CD8-positive, alpha-beta memory T cell (primary cell): ENCODE results near the gene ACADS. TPM values are rescaled to one million over a fixed set of nuclear protein-coding genes. Genes with fewer than 3 reads are reported as not detected.

Experiments used
- CTCF ChIA-PET: fragments of 350-600 bp; sonication (Branson Sonifier 250); formaldehyde crosslinking; loops from one replicate; lab custom pipeline; 2021; ENCODE audit warnings: antibody characterized with exemption; lab: Charles Lee
- POLR2A ChIA-PET: fragments of 350-600 bp; sonication (Branson Sonifier 250); formaldehyde crosslinking; loops from one replicate; lab custom pipeline; 2021; ENCODE audit warnings: antibody characterized with exemption; lab: Charles Lee
- DNase-seq, 5 donors: peaks; one replicate each; pipeline versions ENCODE4 v3.0.0 to v3.0.0-alpha.2; 2020 to 2022; ENCODE audit warnings: mixed read lengths in 1 of 5
- H3K27ac ChIP-seq: one replicate; pipeline ENCODE4 v1.7.0; 2013; ENCODE audit warnings: low read depth, mild to moderate bottlenecking, low read length, moderate library complexity
- H3K27me3 ChIP-seq: 2 replicates; pipeline ENCODE4 v1.7.0; 2013; ENCODE audit warnings: low read length, mild to moderate bottlenecking; ENCODE audit not compliant: insufficient read depth, poor library complexity, severe bottlenecking
- H3K36me3 ChIP-seq: 2 replicates; pipeline ENCODE4 v1.7.0; 2013; ENCODE audit warnings: mild to moderate bottlenecking, low read length, moderate library complexity; ENCODE audit not compliant: insufficient read depth
- H3K4me1 ChIP-seq: 2 replicates; pipeline ENCODE4 v1.7.0; 2013; ENCODE audit warnings: mild to moderate bottlenecking, low read length, moderate library complexity; ENCODE audit not compliant: insufficient read depth
- H3K4me3 ChIP-seq: 2 replicates; pipeline ENCODE4 v1.7.0; 2013; ENCODE audit warnings: mild to moderate bottlenecking, low read length
- H3K9me3 ChIP-seq: 2 replicates; pipeline ENCODE4 v1.7.0; 2013; ENCODE audit warnings: mild to moderate bottlenecking, low read length
- H3K27ac Mint-ChIP-seq, 8 donors: one replicate each; pipeline ENCODE4 v1.8.0; 2020 to 2021; ENCODE audit warnings: mixed read lengths in 8 of 8, mild to moderate bottlenecking in 6 of 8, inconsistent platforms in 3 of 8, moderate library complexity in 3 of 8
- H3K27me3 Mint-ChIP-seq, 2 donors: one replicate each; pipeline ENCODE4 v1.8.0; 2020 to 2021; ENCODE audit warnings: mixed read lengths in 2 of 2, mild to moderate bottlenecking in 1 of 2, moderate library complexity in 1 of 2
- H3K36me3 Mint-ChIP-seq, 3 donors: one replicate each; pipeline ENCODE4 v1.8.0; 2020 to 2021; ENCODE audit warnings: mixed read lengths in 3 of 3, inconsistent platforms in 1 of 3, mild to moderate bottlenecking in 1 of 3
- H3K4me1 Mint-ChIP-seq, 3 donors: one replicate each; pipeline ENCODE4 v1.8.0; 2020 to 2021; ENCODE audit warnings: mixed read lengths in 3 of 3, inconsistent platforms in 1 of 3, mild to moderate bottlenecking in 1 of 3
- H3K4me3 Mint-ChIP-seq, 7 donors: one replicate each; pipeline ENCODE4 v1.8.0; 2020 to 2021; ENCODE audit warnings: mixed read lengths in 7 of 7, mild to moderate bottlenecking in 6 of 7, moderate library complexity in 4 of 7, inconsistent platforms in 2 of 7
- H3K9me3 Mint-ChIP-seq, 5 donors: one replicate each; pipeline ENCODE4 v1.8.0; 2020 to 2022; ENCODE audit warnings: mixed read lengths in 5 of 5, mild to moderate bottlenecking in 3 of 5, moderate library complexity in 2 of 5, inconsistent platforms in 1 of 5
- polyA plus RNA-seq: library from polyadenylated mRNA; unstranded; fragments of 300-500 nt; fragmentation: Illumina TruSeq; gene quantifications from one replicate; pipeline ENCODE4 v1.2.3, GENCODE V29; 2021
- total RNA-seq, 2 experiments: library from RNA; stranded (reverse); gene quantifications; one replicate each; pipeline ENCODE4 v1.2.3, GENCODE V29; 2021

ACADS gene
- total and polyA plus RNA-seq, 3 experiments from 2014 or later = 11.2 to 19.7 (median 12.1) TPM

GRCh38 chr12:120702637-120703036 lies 23.0 kb upstream of the ACADS start:
- Histone ChIP-seq H3K36me3 (peaks cover 26% of the 10 kb centered on the region), H3K4me1 (no peaks in the 10 kb centered on the region), H3K27me3 (no peaks in the 10 kb centered on the region), H3K9me3 (no peaks in the 10 kb centered on the region), H3K27ac (no peak overlapping the region), H3K4me3 (no peak overlapping the region)
- Mint-ChIP-seq H3K4me1 (no peaks in the 10 kb centered on the region), H3K36me3 (peaks cover 0 to 58% (median 11%) of the 10 kb centered on the region in 3 donors), H3K27me3 (peaks cover 0 to 2% of the 10 kb centered on the region in 2 donors), H3K9me3 (no peaks in the 10 kb centered on the region), H3K27ac (peak overlapping the region in 2 of 8 donors; percentile 65 to 67), H3K4me3 (no peak overlapping the region)
- ChIA-PET POLR2A (no interaction called here), CTCF (no interaction called here)
- DNase-seq = no peak

- H3K27me3 Mint-ChIP-seq = peaks cover 0 to 2% of the 10 kb centered on the region in 2 donors
- H3K27me3 ChIP-seq = no peaks in the 10 kb centered on the region
- H3K9me3 ChIP-seq = no peaks in the 10 kb centered on the region
- H3K4me1 ChIP-seq = no peaks in the 10 kb centered on the region
- no peak overlapping the region for H3K4me3 ChIP-seq
- no peaks in the 10 kb centered on the region for H3K9me3 Mint-ChIP-seq
- DNase-seq = no peak
- H3K4me1 Mint-ChIP-seq = peaks cover 0 to under 1% (median under 1%) of the 10 kb centered on the region in 3 donors
- H3K27ac Mint-ChIP-seq = peak overlapping the region in 2 of 8 donors; percentile 78 to 83
- ChIA-PET CTCF (no interaction called here), POLR2A (no interaction called here)
- H3K36me3 Mint-ChIP-seq = peaks cover 0 to 50% (median 11%) of the 10 kb centered on the region in 3 donors
- H3K27ac ChIP-seq = no peak overlapping the region
- peaks cover 19% of the 10 kb centered on the region for H3K36me3 ChIP-seq
- no peak overlapping the region for H3K4me3 Mint-ChIP-seq
These were observed 22.2 kb upstream of the ACADS start for GRCh38 chr12:120703311-120703942.

- ChIA-PET CTCF (no interaction called here), POLR2A (no interaction called here)
- Mint-ChIP-seq H3K27ac (no peak overlapping the region), H3K9me3 (no peaks in the 10 kb centered on the region), H3K4me3 (no peak overlapping the region), H3K36me3 (peaks cover 0 to 32% (median 4%) of the 10 kb centered on the region in 3 donors), H3K27me3 (peaks cover 0 to 2% of the 10 kb centered on the region in 2 donors), H3K4me1 (peaks cover 11 to 15% (median 11%) of the 10 kb centered on the region in 3 donors)
- no peak overlapping the region for H3K4me3 ChIP-seq
- H3K4me1 ChIP-seq = peaks cover 8% of the 10 kb centered on the region
- peaks cover 13% of the 10 kb centered on the region for H3K36me3 ChIP-seq
- no peak for DNase-seq
- H3K9me3 ChIP-seq = no peaks in the 10 kb centered on the region
- H3K27me3 ChIP-seq = no peaks in the 10 kb centered on the region
- H3K27ac ChIP-seq = no peak overlapping the region
These were observed 20.0 kb upstream of the ACADS start for GRCh38 chr12:120705618-120706017.

- POLR2A ChIA-PET = no interaction called here
- Mint-ChIP-seq H3K9me3 (no peaks in the 10 kb centered on the region), H3K27ac (no peak overlapping the region)
These were observed 19.6 kb upstream of the ACADS start for GRCh38 chr12:120706029-120706428.

GRCh38 chr12:120708651-120709050 lies 17.0 kb upstream of the ACADS start:
- no peak overlapping the region for H3K4me3 ChIP-seq
- peak overlapping the region in 7 of 8 donors; percentile 18 to 92 (median 69) for H3K27ac Mint-ChIP-seq
- H3K4me3 Mint-ChIP-seq = peak overlapping the region in 6 of 7 donors; percentile 18 to 97 (median 57)
- no peaks in the 10 kb centered on the region for H3K9me3 Mint-ChIP-seq
- peaks cover 0 to 1% of the 10 kb centered on the region in 2 donors for H3K27me3 Mint-ChIP-seq
- H3K4me1 Mint-ChIP-seq = peaks cover 31 to 43% (median 32%) of the 10 kb centered on the region in 3 donors
- ChIA-PET POLR2A (no interaction called here), CTCF (interaction anchor here (0.6 to 4.3 kb wide), 3 partner anchors 21 to 341 kb away, joined by 3 to 26 read pairs (median 4); no protein-coding TSS in a partner anchor)
- H3K4me1 ChIP-seq = peaks cover 21% of the 10 kb centered on the region
- H3K27ac ChIP-seq = no peak overlapping the region
- no peaks in the 10 kb centered on the region for H3K27me3 ChIP-seq
- no peaks in the 10 kb centered on the region for H3K9me3 ChIP-seq
- peak in 1 of 5 donors; percentile 6 for DNase-seq
- H3K36me3 Mint-ChIP-seq = peaks cover 0 to 14% (median under 1%) of the 10 kb centered on the region in 3 donors
- no peaks in the 10 kb centered on the region for H3K36me3 ChIP-seq

More at GRCh38 chr12:120706029-120706428, 19.6 kb upstream of the ACADS start:
- Mint-ChIP-seq H3K36me3 (peaks cover 0 to 28% (median 3%) of the 10 kb centered on the region in 3 donors), H3K4me1 (peaks cover 11 to 17% (median 12%) of the 10 kb centered on the region in 3 donors), H3K4me3 (no peak overlapping the region), H3K27me3 (peaks cover 0 to 2% of the 10 kb centered on the region in 2 donors)
- H3K27me3 ChIP-seq = no peaks in the 10 kb centered on the region
- no peak for DNase-seq
- no peak overlapping the region for H3K4me3 ChIP-seq
- CTCF ChIA-PET = no interaction called here
- H3K4me1 ChIP-seq = peaks cover 10% of the 10 kb centered on the region
- H3K27ac ChIP-seq = no peak overlapping the region
- no peaks in the 10 kb centered on the region for H3K9me3 ChIP-seq
- peaks cover 9% of the 10 kb centered on the region for H3K36me3 ChIP-seq

GRCh38 chr12:120710031-120710804 lies 15.4 kb upstream of the ACADS start, which contains the start of gene UNC119B:
TSS of gene UNC119B (plus strand) at chr12:120710458. CDS start at chr12:120710475, 17 bp downstream.
- H3K36me3 ChIP-seq = no peaks in the 10 kb centered on the region
- H3K4me3 ChIP-seq = peak within 1 kb of the TSS; percentile 71
- peaks cover 25% of the 10 kb centered on the region for H3K4me1 ChIP-seq
- H3K36me3 Mint-ChIP-seq = peaks cover 4 to 21% (median 5%) of the 10 kb centered on the region in 3 donors
- peak within 1 kb of the TSS; percentile 87 to 95 (median 93) for H3K27ac Mint-ChIP-seq
- peak; percentile 68 to 86 (median 73) for DNase-seq
- POLR2A ChIA-PET = interaction anchor here (1.0 kb wide), 2 partner anchors 24 to 128 kb away, joined by 4 to 5 read pairs; partner anchors contain the start of genes MLEC and POP5
- peaks cover 36 to 51% (median 37%) of the 10 kb centered on the region in 3 donors for H3K4me1 Mint-ChIP-seq
- no peaks in the 10 kb centered on the region for H3K27me3 Mint-ChIP-seq
- H3K9me3 ChIP-seq = no peaks in the 10 kb centered on the region
- H3K27me3 ChIP-seq = no peaks in the 10 kb centered on the region
- CTCF ChIA-PET = interaction anchor here (0.8 to 4.3 kb wide), 4 partner anchors 17 to 262 kb away, joined by 3 to 26 read pairs (median 3); no protein-coding TSS in a partner anchor
- peak within 1 kb of the TSS; percentile 63 for H3K27ac ChIP-seq
- H3K4me3 Mint-ChIP-seq = peak within 1 kb of the TSS; percentile 84 to 97 (median 92)
- H3K9me3 Mint-ChIP-seq = no peaks in the 10 kb centered on the region

GRCh38 chr12:120710805-120711296 lies 14.8 kb upstream of the ACADS start:
- ChIA-PET CTCF (interaction anchor here (0.8 to 4.3 kb wide), 8 partner anchors 12 to 261 kb away, joined by 3 to 26 read pairs (median 4); partner anchors contain the start of gene POP5), POLR2A (interaction anchor here (1.0 kb wide), 2 partner anchors 24 to 129 kb away, joined by 4 to 5 read pairs; partner anchors contain the start of genes MLEC and POP5)
- peak in 2 of 5 donors; percentile 32 to 54 for DNase-seq
- H3K4me1 ChIP-seq = peaks cover 25% of the 10 kb centered on the region
- H3K27ac Mint-ChIP-seq = peak overlapping the region; percentile 66 to 95 (median 92)
- H3K27ac ChIP-seq = peak overlapping the region; percentile 63
- H3K36me3 ChIP-seq = no peaks in the 10 kb centered on the region
- H3K27me3 Mint-ChIP-seq = no peaks in the 10 kb centered on the region
- no peaks in the 10 kb centered on the region for H3K27me3 ChIP-seq
- no peaks in the 10 kb centered on the region for H3K9me3 Mint-ChIP-seq
- H3K4me3 ChIP-seq = peak overlapping the region; percentile 71
- no peaks in the 10 kb centered on the region for H3K9me3 ChIP-seq
- H3K36me3 Mint-ChIP-seq = peaks cover 4 to 25% (median 8%) of the 10 kb centered on the region in 3 donors
- peaks cover 36 to 51% (median 37%) of the 10 kb centered on the region in 3 donors for H3K4me1 Mint-ChIP-seq
- peak overlapping the region; percentile 82 to 97 (median 92) for H3K4me3 Mint-ChIP-seq
